Neural progenitor cell (in vitro differentiated cells): ENCODE measurements around the gene PRUNE2. TPM values are rescaled to one million over a fixed set of nuclear protein-coding genes. Genes with fewer than 3 reads are reported as not detected.

Experiments used
- DNase-seq: peaks from one replicate; pipeline ENCODE4 v3.0.0-alpha.2; 2016; ENCODE audit warnings: low spot score
- H2AFZ ChIP-seq: fragments of 200-600 bp; sonication (generic); replicated peaks from 2 replicates; pipeline ENCODE4 v1.6.1; 2016; ENCODE audit warnings: antibody characterized with exemption
- H3F3A ChIP-seq: fragments of 200-600 bp; sonication (generic); 2 replicates; pipeline ENCODE4 v1.6.1; 2016; ENCODE audit warnings: antibody characterized with exemption, low read depth
- H3K27ac ChIP-seq: fragments of 200-600 bp; sonication (generic); 2 replicates; pipeline ENCODE4 v1.5.1; 2016; ENCODE audit warnings: mild to moderate bottlenecking
- H3K27me3 ChIP-seq: fragments of 200-600 bp; sonication (generic); 2 replicates; pipeline ENCODE4 v1.6.1; 2016; ENCODE audit warnings: mild to moderate bottlenecking, moderate library complexity
- H3K36me3 ChIP-seq: fragments of 200-600 bp; sonication (generic); 2 replicates; pipeline ENCODE4 v1.5.1; 2016
- H3K4me1 ChIP-seq: fragments of 200-600 bp; sonication (generic); 2 replicates; pipeline ENCODE4 v1.6.1; 2016; ENCODE audit warnings: mixed run types
- H3K4me2 ChIP-seq: fragments of 200-600 bp; sonication (generic); 2 replicates; pipeline ENCODE4 v1.6.1; 2016
- H3K4me3 ChIP-seq: fragments of 200-600 bp; sonication (generic); 2 replicates; pipeline ENCODE4 v1.5.1; 2016
- H3K79me2 ChIP-seq: fragments of 200-600 bp; sonication (generic); 2 replicates; pipeline ENCODE4 v1.6.1; 2016; ENCODE audit warnings: low read depth
- H3K9ac ChIP-seq: fragments of 200-600 bp; sonication (generic); 2 replicates; pipeline ENCODE4 v1.6.1; 2016
- H3K9me3 ChIP-seq: fragments of 200-600 bp; sonication (generic); 2 replicates; pipeline ENCODE4 v1.5.1; 2016; ENCODE audit warnings: low read depth
- H4K20me1 ChIP-seq: fragments of 200-600 bp; sonication (generic); 2 replicates; pipeline ENCODE4 v1.6.1; 2016; ENCODE audit warnings: low read depth
- H3K27ac Mint-ChIP-seq: 3 replicates; pipeline ENCODE4 v1.8.0; 2021; ENCODE audit warnings: mixed read lengths
- H3K27me3 Mint-ChIP-seq: 2 replicates; pipeline ENCODE4 v1.8.0; 2022; ENCODE audit warnings: low read depth, mild to moderate bottlenecking, inconsistent platforms, moderate library complexity, mixed read lengths; ENCODE audit not compliant: insufficient read depth
- H3K36me3 Mint-ChIP-seq: 3 replicates; pipeline ENCODE4 v1.8.0; 2021; ENCODE audit warnings: mixed read lengths
- H3K4me1 Mint-ChIP-seq: 3 replicates; pipeline ENCODE4 v1.8.0; 2021; ENCODE audit warnings: mixed read lengths
- H3K4me3 Mint-ChIP-seq: 3 replicates; pipeline ENCODE4 v1.8.0; 2021; ENCODE audit warnings: mild to moderate bottlenecking, moderate library complexity, mixed read lengths
- H3K9me3 Mint-ChIP-seq: 3 replicates; pipeline ENCODE4 v1.8.0; 2020; ENCODE audit warnings: mixed read lengths
- EZH2 ChIP-seq: fragments of 200-600 bp; sonication (generic); IDR thresholded peaks from 2 replicates; pipeline ENCODE4 v1.6.1; 2017; ENCODE audit warnings: antibody characterized with exemption, mild to moderate bottlenecking, moderate library complexity
- EZH2phosphoT487 ChIP-seq: fragments of 200-600 bp; sonication (generic); IDR thresholded peaks from 2 replicates; pipeline ENCODE4 v1.6.1; 2017; ENCODE audit warnings: antibody characterized with exemption
- total RNA-seq: library from RNA; depleted of rRNA; stranded (reverse); fragments of >200 nt; gene quantifications from 2 replicates; pipeline ENCODE4 v1.2.3, GENCODE V29; 2015; ENCODE audit warnings: low replicate concordance
- TF ChIP-seq, protein P1 (sequence below): fragments of 200-600 bp; sonication (generic); IDR thresholded peaks from 2 replicates; pipeline ENCODE4 v1.5.1; 2017; ENCODE audit warnings: antibody characterized with exemption, mild to moderate bottlenecking

The PRUNE2 gene
- total RNA-seq, 1 donor from 2014 or later: 28.2 TPM

DNA sequence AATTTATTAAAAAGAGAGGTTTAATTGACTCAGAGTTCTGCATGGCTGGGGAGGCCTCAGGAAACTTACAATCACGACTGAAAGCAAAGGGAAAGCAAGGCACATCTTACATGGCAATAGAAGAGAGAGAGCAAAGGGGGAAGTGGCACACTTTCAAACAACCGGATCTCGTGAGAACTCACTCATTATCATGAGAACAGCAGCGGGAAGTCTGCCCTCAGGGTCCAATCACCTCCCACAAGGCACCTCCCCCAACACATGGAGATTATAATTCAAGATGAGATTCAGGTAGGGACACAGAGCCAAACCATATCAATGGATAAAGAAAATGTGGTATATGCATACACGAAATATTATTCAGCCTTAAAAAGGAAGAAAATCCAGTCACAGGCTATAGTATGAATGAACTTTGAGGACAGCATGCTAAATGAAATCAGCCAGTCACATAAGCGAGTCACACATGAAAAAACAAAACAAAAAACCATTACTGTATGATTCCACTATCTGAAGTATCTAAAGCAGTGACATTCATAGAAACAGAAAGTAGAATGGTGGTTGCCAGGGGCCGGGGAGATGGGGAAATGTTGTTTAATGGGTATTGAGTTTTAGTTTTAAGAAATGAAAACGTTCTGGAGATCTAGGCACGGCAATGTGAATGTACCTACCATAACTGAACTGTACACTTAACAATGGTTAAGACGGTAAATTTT, 225.0 kb downstream of the PRUNE2 start:
- Mint-ChIP-seq H3K4me3 (no peak overlapping the region), H3K9me3 (peaks cover 16% of the 10 kb centered on the region), H3K27me3 (peaks cover 5% of the 10 kb centered on the region), H3K36me3 (peaks cover 7% of the 10 kb centered on the region), H3K27ac (no peak overlapping the region), H3K4me1 (peaks cover 5% of the 10 kb centered on the region)
- Histone ChIP-seq H3K27ac (no peak overlapping the region), H2AFZ (no peak overlapping the region), H3F3A (peaks cover 4% of the 10 kb centered on the region), H3K9ac (no peak overlapping the region), H3K4me2 (no peak overlapping the region), H3K9me3 (no peaks in the 10 kb centered on the region), H3K36me3 (no peaks in the 10 kb centered on the region), H3K79me2 (no peaks in the 10 kb centered on the region), H3K4me1 (peaks cover 6% of the 10 kb centered on the region), H3K4me3 (no peak overlapping the region), H3K27me3 (no peaks in the 10 kb centered on the region), H4K20me1 (no peaks in the 10 kb centered on the region)
- TF ChIP-seq EZH2 (no peak), EZH2phosphoT487 (no peak)
- TF ChIP-seq, protein P1, sequence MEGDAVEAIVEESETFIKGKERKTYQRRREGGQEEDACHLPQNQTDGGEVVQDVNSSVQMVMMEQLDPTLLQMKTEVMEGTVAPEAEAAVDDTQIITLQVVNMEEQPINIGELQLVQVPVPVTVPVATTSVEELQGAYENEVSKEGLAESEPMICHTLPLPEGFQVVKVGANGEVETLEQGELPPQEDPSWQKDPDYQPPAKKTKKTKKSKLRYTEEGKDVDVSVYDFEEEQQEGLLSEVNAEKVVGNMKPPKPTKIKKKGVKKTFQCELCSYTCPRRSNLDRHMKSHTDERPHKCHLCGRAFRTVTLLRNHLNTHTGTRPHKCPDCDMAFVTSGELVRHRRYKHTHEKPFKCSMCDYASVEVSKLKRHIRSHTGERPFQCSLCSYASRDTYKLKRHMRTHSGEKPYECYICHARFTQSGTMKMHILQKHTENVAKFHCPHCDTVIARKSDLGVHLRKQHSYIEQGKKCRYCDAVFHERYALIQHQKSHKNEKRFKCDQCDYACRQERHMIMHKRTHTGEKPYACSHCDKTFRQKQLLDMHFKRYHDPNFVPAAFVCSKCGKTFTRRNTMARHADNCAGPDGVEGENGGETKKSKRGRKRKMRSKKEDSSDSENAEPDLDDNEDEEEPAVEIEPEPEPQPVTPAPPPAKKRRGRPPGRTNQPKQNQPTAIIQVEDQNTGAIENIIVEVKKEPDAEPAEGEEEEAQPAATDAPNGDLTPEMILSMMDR: no peak
- DNase-seq: no peak

DNA sequence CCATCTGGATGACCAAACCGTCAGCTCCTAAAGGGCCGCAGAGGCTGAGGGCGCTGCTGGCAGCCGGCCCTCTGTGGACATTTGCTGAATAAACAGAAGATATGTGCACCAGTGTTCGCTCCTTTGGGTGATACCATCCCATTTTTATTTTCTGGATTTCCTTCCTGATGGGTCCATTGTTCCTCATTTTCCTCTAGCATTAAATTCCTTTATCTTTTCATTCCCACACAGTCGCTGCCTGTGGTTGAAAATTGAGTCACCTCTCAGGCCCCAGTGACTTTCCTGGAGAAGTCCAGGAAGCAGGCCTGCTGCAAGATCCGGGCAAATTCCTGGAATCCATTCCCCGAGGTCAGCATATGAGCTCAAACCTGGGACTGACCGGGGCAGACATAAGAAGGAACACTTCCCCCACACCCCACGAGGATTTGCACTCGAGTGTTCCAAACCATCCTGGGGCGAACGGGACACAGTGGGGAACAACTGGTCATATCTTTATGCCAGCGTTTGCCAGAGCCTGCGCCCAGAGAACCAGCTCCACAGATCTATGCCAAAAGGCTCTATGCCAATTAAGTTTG, 228.3 kb downstream of the PRUNE2 start:
- Histone ChIP-seq H3K27me3 (no peaks in the 10 kb centered on the region), H3K36me3 (no peaks in the 10 kb centered on the region), H3K9ac (no peak overlapping the region), H3K4me2 (no peak overlapping the region), H3F3A (peaks cover 4% of the 10 kb centered on the region), H3K9me3 (no peaks in the 10 kb centered on the region), H4K20me1 (no peaks in the 10 kb centered on the region), H2AFZ (no peak overlapping the region), H3K79me2 (no peaks in the 10 kb centered on the region), H3K4me1 (no peaks in the 10 kb centered on the region), H3K4me3 (no peak overlapping the region), H3K27ac (no peak overlapping the region)
- no peak for DNase-seq
- TF ChIP-seq, protein P1: no peak
- no peak for TF ChIP-seq EZH2
- no peak for TF ChIP-seq EZH2phosphoT487
- H3K4me1 Mint-ChIP-seq: no peaks in the 10 kb centered on the region
- peaks cover 5% of the 10 kb centered on the region for H3K27me3 Mint-ChIP-seq
- H3K9me3 Mint-ChIP-seq: peaks cover 16% of the 10 kb centered on the region
- H3K4me3 Mint-ChIP-seq: no peak overlapping the region
- no peak overlapping the region for H3K27ac Mint-ChIP-seq
- peaks cover 7% of the 10 kb centered on the region for H3K36me3 Mint-ChIP-seq

DNA sequence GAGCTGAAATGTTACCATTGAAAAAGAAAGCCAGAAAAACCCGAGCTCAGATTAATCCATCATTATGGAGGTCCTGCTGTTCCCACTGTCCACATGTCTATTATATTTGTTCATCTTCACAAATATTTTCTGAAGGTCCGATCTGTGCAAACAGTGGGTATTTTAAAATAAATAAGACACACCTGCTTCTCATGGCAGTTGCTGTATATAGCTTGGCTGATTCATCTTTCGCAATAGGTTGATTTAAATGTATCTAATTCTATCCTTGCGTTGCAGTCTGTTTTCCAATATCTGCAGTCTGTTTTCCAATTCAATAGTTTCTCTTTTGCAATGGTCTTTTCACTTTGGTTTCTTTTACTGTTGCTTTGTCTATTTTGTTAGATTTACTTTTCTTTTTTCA, 229.1 kb downstream of the PRUNE2 start:
- Histone ChIP-seq H3F3A (peaks cover 4% of the 10 kb centered on the region), H3K27me3 (no peaks in the 10 kb centered on the region), H3K9me3 (no peaks in the 10 kb centered on the region), H3K4me1 (no peaks in the 10 kb centered on the region), H3K27ac (no peak overlapping the region), H3K79me2 (no peaks in the 10 kb centered on the region), H3K4me2 (no peak overlapping the region), H3K4me3 (no peak overlapping the region), H3K36me3 (no peaks in the 10 kb centered on the region), H4K20me1 (no peaks in the 10 kb centered on the region), H3K9ac (no peak overlapping the region), H2AFZ (no peak overlapping the region)
- no peaks in the 10 kb centered on the region for H3K4me1 Mint-ChIP-seq
- H3K27ac Mint-ChIP-seq: no peak overlapping the region
- DNase-seq: no peak
- H3K4me3 Mint-ChIP-seq: no peak overlapping the region
- peaks cover 5% of the 10 kb centered on the region for H3K27me3 Mint-ChIP-seq
- TF ChIP-seq EZH2phosphoT487: no peak
- no peak for TF ChIP-seq EZH2
- TF ChIP-seq, protein P1: no peak
- H3K36me3 Mint-ChIP-seq: peaks cover 7% of the 10 kb centered on the region
- H3K9me3 Mint-ChIP-seq: peaks cover 16% of the 10 kb centered on the region
